NOMO-1 treated with DMSO at 0.1 percent for 48 hours (cell line): ENCODE data around the gene TMEM245.

Source experiments
- DNase-seq: peaks from one replicate; lab custom pipeline; 2025; ENCODE audit not compliant: unreplicated experiment; lab: John Stamatoyannopoulos, UW

The TMEM245 gene

DNA sequence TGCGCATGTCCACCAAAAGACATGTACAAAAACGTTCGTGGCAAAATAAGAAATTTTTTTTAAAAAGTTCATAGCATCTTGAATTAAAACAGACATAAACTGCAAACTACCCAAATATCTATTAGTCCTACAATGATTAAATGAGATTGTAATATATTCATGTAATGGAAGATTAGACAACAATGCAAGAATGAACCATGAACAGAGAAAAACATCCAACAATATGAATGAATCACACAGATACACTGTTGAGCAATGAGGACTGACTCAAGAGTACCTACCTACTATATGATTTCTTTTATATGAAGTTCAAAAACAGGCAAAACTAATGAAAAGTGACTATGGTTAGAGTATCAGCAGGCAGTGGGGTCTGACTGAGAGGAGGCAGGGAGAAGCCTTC lies 88.5 kb downstream of the TMEM245 start:
- no peak for DNase-seq

DNA sequence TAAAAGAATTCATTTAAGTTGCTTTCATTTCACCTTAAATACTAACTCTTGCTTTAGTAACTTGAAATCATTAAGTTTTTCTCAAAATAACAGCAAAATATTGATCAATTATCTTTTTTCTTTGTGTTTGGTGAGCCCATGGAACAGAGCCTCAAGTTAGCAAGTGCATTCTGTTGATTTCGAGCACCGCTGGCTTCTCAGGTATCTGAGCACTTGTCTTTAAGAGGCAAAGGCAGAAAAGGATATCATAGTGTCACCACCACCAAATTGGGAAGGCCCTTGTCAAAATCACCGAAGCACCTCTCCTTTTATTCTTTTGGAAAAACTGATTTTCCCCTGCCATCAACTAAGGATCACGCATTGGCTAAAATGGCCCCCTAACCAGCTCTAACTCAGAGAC lies 89.3 kb downstream of the TMEM245 start:
- no peak for DNase-seq

DNA sequence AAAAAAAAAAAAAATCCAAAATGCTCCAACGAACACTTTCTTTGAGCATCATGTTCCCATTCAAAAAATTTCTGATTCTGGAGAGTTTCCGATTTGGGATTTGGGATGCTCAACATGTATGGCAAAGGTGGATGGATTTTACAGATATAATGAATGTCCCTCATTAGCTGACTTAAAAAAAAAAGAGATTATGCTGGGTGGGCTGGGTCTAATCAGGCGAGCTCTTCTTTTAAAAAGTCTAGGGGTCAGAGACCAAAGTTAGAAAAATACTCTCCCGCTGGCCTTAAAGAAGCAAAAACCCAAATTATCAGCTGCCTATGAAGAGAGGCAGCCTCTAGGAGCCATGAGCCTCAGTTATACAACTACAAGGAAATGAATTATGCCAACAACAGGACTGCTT lies 91.3 kb downstream of the TMEM245 start:
- DNase-seq = no peak

- no peak for DNase-seq
Measured at GRCh38 chr9:109027176-109027575, 92.6 kb downstream of the TMEM245 start.

DNA sequence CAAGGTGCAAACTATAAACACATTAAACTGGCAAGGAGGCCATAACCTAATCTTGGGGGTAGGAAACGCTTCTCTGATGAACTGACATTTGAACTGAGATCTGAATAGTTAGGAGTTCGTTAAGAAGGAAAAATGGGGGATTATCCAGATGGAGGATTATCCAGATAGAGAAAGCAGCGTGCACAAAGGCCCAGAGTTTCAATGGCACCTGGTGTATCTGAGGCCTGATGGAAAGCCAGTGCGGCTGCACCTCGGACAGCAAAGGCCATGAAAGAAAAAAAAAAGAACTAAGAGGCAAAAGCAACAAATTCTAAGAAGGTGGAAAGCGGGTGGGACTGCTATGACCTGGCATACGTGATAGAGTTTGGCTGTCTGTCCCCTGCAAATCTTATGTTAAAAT lies 93.4 kb downstream of the TMEM245 start:
- no peak for DNase-seq

DNA sequence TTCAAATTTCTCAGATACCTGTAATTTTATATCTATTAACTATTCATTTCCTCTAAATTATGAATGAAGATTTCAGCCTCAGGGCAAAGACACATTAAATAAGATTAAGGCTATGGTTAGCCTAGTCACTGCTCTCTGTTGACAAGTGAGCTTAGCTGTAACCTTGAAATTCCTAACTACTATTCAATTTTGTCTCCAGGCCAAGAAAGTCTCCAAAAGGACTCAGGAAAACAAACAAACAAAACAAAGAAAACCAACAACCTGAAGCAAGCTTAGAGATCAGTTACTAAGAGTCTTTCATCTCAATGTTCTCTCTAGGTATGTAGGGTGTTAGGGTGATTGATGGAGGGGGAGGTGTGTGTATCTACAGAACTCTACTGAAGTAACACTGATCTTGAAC lies 96.9 kb downstream of the TMEM245 start:
- DNase-seq = no peak

DNA sequence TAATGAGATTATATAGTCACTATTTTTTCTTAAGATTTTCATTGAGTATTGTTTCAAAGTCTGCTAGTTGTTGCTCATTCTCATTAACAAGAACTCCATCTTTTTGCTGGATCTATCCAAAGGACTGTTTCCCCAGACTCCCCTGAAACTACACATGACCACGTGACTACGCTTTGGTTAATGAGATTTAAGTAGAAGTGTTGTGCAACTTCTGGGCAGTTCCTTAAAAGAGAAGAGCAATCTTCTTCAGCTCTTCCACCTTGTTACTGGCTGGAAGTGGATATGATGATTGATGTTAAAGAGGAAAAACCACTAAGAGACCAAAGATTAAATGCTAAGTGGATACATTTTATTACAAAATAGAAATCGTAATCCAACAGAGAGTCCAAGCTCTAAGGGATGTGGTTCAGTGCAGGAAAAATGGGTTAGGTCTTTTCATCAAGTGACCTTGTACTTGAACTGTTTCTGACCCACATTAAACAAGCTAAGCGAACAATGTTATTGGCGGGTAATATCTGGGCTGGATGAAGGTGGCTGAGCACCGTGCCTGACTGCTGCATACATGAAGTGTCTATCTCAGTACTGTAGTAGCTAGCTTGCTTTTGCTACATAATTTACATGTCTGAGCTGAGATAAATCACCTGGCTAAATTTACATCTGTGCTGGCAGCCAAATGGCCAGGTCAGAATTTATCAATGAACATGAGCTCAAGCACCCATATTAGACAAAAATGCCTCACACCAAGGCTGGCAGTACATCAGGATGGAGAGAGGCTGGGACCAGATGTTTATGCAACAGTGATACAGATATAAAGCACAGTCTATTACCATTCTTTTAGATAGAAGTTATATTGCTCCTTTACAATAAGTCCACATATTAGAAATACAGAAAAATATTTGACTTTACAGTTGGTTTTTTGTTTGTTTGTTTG lies 98.9 kb downstream of the TMEM245 start:
- peak; percentile 67 for DNase-seq

GRCh38 chr9:109020113-109020512 lies 99.6 kb downstream of the TMEM245 start:
- no peak for DNase-seq

DNA sequence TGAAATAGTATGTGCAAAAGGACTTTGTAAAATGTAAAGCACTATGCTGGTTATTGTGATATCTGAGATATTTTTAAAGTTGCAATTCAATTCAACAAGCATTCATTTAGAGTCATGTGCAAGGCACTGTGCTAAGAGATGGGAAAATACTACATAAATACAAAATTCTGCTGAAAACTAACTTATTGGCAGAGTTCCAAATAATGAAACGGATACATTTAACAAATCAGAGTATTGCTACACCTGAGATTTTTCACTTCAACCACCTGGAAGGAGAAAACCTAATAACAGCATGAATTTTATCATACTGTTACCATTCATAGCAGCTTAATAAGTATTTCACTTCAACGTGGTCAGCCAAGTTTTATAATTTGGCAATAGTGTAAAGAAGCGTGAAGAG lies 100.3 kb downstream of the TMEM245 start:
- DNase-seq = no peak

GRCh38 chr9:109017493-109017892 lies 102.3 kb downstream of the TMEM245 start:
- DNase-seq = peak; percentile 18

DNA sequence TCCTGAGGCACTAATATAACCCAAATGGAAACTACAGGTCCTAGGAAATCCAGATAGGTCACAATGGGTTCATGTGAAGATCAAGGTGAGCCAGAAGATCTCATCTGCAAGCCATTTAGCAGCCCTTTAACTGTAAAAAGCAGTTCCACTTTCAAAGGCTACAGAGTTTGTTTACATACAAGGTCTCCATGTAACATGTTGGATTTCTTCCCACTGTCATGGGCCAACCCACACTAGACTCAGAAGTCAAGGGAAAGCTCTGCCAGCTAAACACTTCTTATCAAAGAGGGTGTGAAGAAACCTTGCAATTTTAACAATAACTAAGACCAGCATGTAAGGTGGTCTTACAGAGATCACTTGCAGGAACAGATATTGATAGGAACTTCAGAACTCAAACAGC lies 102.7 kb downstream of the TMEM245 start:
- no peak for DNase-seq

DNA sequence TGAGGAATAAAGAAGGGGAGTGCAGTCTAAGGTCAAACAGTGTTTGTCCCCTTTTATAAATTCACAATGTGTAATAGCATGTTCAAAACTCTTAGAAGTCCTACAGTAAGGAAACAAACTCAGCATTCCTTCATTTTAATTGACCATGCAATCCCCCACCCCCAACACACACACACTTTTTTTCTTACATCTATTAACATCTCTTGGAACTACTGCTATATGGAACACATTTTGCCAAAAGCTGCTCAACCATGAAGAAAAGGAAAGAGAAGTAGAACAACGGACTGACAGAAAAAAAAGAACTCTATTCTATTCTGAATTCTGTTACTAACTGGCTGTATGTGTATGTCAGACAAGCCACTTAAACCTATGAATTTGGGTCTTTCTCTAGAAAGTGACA lies 103.6 kb downstream of the TMEM245 start:
- DNase-seq = no peak

- no peak for DNase-seq
Measured at GRCh38 chr9:109014608-109015280, 105.0 kb downstream of the TMEM245 start.

DNA sequence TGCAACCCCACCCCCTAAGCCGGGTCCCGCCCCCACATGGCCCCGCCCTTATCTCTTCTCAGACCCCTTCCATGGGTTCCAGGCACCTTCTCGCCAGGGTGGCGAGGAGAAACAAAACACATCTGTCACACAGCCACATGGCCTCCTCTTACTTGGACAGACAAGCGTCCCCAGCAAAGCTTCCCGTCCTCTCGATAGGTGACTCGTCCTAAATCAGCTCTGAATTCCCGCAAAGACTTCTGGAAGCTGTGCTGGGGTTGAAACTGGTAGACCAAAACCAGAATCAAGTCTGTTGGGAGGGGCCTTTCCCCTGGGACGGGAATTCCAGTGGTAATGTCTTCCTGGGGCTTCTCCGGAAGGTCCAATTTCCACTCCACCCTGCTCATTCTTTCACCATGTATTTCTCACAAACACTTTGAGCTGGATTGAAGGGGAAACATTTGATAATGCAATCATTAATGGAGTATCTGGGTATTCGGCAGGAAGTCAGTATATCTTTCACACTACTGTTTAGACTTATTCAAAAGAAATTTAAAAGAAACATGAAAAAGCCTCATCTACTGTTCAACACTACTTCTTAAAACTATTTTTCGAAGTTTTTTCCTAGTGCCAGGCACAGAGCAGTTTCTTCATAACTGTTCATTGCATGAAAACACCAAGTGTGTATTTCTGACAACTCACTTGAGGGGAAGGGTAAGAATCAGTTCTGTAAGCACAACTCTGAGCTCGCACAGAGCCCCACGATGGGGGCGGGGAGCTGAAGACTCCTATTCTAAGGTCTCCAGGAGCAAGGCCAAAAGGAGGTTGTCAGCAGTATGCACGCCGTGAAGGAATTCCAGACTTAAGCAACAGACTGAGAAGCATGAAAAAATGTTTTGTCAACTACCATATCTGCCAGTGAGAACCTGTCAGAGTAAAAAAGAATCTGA lies 105.8 kb downstream of the TMEM245 start:
- no peak for DNase-seq

DNA sequence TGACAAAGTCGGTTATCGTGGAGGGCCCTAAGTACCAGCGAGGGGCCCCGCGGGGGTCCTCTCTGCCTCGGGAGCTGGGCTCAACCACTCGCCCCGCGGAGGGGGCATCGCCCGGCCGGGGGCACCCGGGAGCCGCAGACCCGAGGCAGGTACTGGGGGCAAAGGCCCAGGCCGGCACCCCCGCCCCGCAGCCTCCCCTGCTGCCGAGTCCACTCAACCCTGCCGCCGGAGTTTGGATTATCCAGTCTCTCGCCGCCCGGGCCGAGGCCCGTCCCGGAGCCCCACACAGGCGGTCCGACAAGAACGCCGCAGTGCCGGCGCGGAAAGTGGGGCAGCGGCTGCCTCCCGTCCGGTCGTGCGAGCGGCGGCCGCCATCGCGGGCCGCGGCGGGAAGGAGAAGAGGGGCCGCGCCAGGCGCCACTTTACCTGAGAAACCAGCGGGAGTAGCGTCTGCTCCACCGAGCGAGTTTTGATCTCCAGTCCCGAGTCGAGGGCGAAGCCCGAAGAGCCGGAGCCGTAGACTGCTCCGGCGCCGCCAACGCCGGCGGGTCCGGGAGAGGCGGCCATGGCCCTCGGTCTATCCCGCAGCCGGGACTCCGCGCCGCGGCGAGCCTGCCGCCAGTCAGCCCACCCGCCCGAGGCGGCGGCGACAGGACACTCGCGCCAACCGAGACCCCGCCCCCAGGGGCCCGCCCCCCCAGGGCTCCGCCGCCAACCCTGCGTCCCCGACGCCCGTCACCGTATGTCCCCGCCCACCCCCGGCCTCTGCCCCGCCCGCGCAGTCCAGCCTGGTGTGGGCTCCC lies 106.7 kb downstream of the TMEM245 start, which contains the start of gene CTNNAL1:
TSS of gene CTNNAL1 (minus strand) at position 624 of the 803 bp plus-strand sequence. CDS start at position 567, 57 bp downstream.
- peak; percentile 66 for DNase-seq

DNA sequence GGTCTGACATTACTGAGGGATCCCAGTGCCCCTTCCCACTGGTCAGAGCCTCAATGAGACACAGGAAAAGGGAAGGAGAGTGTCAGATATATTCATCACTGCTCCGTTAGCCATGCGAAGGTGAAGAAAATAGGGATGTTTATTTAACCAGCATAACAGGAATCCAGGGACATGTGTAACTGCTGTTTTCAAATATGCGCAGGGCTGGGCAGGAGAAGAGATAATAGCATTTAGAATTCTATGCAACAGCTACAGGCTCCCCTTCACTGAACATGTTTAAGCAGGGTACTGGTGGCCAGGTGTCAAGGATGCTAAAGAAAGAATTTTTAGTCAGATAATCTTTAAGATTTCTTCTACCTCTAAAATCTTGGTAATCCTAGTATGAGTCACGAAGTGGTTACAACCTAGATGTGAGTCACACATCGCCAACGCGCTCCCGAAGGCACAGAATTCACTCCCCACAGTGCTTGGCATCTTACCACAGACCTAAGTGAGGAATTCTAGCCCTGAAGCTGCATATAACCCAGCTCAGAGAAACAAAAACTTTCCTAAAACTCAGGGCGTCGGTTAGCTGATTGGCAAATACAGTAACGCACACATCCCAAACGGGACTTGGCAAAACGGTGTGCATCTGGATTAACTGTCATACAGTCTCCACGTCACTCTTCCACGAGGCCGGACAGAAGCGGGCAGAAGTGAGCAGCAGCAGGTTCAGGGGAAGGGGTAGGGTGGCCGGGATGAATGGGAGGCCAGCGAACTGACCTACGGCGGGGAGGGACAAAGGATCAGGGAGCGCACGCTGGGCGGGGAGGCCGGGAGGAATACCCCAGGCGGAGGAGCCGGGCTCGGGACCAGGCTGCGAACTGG lies 107.5 kb downstream of the TMEM245 start:
- peak; percentile 35 for DNase-seq

DNA sequence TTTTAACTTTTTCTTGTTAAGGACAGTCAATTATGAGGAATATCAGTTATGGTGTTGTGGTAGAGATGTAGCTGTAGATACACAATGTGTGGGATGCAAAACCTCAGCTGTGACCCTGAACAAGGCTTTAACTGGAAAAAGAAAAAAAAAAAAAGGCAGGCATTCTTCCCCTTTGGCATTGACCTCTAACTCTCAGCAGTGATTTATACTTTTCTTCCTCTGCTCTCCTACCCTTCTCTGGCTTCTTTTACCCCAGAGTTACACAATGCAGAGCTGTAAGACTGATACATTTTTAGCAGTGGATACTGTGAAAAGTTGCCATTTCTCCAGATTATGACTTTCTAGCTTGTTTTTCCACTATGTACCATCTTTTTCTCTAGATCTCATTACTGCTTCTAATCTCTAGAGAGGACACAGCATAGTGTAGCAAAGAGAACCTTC lies 108.5 kb downstream of the TMEM245 start:
- DNase-seq = no peak

GRCh38 chr9:109010746-109011145 lies 109.0 kb downstream of the TMEM245 start:
- DNase-seq = peak; percentile 47

- DNase-seq = no peak
Measured at GRCh38 chr9:109005678-109006077, 114.1 kb downstream of the TMEM245 start.
